Activated CD8-positive, alpha-beta memory T cell treated with anti-CD3 and anti-CD28 coated beads, Interleukin-2, amount 50 U/mL, for 24 hours (primary cell): ENCODE measurements around the gene MTHFS.

Experiments used
- DNase-seq: peaks from one replicate; pipeline ENCODE4 v3.0.0-alpha.2; 2020; ENCODE audit errors: extremely low read depth

MTHFS gene

DNA sequence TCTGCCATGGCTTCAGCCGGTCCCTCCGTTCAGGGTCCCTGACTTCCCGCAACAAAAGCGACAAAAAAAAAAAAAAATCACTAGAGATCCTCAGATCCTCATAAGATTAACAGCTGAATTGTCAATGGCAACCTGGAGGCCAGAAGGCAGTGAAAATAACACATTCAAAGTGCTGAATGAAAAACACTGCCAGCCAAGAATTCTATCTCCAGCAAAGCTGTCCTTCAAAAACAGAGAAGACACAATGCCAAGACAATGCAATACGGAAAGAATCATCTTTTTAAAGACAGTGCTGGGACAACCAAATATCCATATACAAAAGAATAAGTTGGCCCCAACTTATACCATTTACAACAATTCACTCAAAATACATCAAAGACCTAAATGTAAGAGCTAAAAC, 21.6 kb downstream of the MTHFS start:
- DNase-seq: no peak

DNA sequence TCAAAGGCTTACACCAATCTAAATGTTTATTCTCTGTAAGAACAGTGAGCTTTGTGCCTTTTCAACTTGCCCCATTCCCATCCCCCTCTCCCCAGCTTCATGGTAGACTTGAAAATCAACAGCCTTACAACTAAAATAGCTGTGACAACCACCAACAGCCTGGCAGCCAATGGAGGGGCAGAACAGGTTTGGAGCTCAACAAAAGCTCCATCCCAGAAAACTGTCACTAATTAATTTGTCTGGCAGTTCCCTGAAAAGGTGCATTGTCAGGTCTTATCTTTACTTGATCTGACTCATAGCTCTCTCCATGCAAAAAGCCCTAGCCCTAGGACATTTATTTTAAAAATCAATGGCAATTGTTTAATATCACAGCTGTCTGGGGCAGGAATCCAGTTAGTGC, 22.6 kb downstream of the MTHFS start:
- DNase-seq: no peak

DNA sequence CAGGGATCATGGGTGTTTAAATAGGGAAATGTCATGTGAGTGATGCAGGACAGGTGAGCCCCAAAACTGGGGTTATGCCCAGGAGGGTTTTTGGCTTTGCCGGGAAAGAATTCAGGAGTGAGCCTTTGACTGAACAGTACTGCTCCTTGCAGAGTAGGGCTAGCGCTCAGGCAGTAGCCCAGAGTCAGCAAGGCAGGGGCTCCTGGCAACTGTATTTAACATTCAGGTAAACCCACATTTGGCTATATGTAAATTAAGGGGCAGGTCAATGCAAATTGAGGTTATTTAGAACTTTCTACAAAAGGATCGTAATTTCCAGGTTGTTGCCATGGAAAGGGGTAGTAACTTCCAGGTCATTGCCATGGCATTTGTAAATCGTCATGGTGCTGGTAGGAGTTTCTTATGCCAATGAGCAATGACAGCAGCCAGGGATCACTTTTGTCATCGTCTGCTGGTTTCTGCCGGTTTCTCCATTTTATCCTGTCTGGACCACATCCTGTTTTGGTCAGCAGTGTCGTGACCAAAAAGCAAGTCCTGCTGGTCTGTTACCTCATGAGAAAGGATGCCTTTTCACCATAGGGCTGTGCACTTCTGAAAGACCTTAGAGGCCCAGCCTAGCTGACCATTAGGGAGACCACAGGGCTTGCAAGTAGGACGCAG, 24.3 kb downstream of the MTHFS start:
- no peak for DNase-seq

DNA sequence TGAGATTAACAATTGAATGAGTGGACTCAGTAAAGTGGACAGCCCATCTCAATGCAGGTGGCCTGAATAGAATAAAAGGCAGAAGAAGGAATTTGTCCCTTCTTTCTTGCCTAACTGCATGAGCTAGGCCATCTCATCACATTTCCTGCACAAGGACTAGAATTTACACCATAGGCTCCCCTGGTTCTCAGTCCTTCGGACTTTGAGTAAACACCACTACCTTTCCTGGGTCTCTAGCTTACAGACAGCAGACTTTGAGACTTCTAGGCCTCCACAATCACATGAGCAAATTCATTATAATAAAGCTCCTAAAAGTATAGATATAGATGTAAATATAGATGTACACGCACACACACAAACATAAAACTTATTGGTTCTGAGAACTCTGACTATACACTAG, 28.3 kb downstream of the MTHFS start:
- no peak for DNase-seq

DNA sequence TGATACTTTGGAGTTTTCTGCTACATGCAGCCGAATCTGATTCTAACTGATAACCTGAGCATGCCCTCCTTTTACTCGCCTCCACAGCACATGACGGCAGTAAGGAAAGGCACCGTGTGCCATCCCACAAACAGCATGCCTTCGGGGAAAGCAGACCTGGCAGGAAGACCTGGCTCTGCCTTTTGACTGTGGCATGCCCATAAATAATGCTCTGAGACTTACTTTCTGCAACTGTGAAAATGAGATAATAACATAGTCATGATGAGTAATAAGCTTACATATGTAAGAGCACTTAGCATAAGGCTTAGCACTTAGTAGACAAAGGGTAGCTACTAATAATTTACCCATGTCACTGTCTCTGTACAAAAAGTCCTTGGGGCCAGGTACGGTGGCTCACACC, 32.9 kb downstream of the MTHFS start:
- DNase-seq: no peak

DNA sequence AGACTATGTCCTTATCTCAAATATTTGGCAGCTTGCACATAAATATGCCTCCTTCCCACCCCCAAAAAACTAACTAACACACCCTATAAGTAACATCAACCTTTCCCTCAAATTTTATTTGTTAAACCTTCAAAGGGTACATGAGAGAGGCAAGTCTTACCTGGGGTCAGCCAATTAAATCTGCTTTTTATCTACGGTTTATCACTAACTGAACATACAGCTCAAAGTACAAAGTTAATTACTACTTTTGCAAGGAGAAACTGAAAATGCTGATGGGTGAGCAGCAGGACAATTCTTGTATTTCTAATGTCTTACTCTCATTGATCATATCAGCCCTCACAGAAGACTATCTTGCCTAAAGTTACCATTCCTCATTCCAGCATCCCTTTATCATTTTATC, 34.6 kb downstream of the MTHFS start:
- DNase-seq: no peak

DNA sequence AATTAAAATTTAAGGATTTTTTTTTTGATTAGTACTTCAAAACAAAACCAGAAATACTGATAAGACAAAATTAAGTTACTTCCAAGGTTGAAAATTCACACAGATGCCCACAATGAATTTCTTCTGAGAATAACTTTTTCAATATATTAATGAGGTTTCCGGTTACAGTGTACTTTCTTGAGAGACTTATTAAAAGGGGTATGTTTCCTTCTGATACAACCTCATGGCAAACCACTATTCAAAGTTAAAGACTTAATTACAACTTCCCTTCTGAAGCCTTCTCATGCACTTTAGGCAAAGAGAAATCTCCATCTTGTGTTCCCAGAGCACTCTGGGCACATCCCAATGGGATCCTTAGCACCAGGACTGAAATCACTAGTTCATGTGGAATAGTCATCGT, 36.2 kb downstream of the MTHFS start:
- DNase-seq: no peak

DNA sequence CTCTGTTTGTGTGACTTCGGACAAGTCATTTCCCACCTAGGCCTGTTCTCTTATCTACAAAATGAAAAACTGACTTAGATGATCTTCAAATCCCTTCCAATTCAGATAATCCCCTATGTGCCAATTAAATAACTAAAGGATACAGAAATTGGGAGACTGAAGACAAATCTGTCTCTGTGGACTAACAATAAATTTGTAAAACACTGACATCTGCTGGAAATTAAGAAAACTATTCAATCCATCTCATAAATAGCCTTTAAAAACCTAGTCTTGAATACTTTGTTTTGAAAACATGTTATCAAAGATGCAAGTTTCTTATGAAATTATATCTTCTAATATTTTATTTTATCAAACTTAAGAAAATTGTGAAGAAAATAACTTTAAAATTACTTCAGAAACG, 38.3 kb downstream of the MTHFS start:
- DNase-seq: no peak

DNA sequence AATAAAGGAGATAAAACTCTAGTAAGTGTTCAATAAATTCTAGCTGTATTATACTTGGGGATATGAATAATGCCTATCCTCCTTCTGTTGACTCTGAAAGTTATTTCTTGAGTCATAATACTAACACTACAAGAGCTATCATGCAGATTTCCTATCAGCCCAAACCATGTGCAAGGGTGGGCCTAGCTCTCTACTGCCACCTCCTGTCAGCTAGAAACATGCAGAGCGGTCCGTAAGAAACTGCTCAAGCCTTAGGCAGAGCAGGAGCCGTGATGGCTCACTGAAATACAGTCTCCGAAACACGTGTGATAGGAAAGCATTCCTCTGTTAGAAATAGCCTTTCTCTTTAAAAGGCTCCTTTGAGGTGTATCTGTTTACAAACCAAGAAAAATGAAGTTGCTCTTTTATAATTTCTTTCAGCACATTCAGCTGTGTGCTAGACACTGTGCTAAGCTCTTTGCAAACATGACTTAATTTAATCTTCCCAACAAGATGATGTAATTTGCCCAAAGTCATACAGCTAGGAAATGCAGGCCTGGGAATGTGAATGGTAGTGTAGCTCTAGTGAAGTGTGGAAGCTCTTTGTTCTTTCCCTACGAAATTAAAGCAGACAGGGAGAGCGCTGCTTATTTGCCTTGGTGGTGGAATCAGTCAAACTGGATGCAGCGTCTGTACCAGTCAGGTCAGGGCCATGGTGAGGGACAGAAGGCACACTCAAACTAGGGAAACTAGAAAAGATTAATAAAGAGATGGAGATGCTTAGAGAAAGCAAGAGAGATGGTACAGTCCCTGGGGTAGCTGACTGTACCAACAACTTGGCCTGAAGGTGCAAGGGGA, 43.1 kb downstream of the MTHFS start:
- DNase-seq: peak; percentile 29

DNA sequence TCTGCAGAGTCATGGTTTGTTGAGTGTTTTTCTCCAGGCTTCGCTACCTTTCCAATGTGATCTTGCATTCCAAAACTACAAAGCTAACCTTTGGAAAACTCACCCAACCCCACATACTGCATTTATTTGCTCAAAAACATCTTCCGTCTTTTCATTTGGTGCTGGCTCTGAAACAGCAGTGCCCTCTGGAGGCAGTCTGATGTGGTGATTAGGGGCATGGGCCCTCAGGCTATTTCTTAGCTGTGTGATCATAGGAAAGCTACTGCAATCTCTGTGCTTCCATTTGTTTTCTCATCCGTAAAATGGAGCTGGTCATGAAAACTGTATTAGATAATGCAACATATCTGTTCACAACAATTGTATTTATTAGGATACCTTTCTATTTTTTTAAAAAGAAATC, 47.0 kb downstream of the MTHFS start:
- DNase-seq: no peak

- no peak for DNase-seq
These were observed 50.3 kb downstream of the MTHFS start for GRCh38 chr15:79846539-79846938.

DNA sequence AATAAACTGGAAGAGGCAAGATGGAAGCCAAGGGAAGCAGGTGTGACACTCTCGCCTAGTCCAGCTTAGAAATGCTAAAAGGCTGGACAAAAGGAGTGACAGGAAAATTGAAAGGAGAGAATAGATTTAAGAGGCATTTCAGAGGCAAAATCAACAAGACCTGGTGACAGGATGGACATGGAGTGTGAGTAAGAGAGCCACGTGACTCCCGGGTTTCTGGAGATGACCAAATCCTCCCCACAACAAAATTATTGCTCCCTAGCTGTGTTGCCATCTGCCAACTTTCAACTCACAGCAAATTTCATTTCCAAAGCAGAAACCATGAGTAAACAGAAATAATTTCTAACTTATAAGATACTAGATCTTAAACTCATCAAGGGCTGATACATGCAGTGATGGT, 52.6 kb downstream of the MTHFS start:
- no peak for DNase-seq

DNA sequence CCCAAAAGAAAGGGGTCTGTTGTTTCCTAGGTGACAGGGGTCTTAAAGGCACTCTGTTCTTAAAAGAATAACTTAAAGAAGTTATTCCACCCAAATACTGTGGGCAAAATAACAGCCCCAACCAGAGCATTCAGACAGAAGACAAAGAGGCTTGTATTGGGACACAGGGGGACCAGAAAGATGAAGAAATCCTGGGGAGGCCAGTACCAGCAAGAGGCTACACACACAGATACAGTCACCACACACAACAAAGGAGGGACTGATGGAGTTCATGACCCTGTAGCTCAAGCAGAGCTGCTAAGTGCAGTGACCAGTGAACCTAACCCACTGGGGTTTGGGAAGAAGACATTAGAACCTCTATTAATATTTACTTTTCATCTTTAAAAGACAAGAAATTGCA, 59.0 kb downstream of the MTHFS start:
- DNase-seq: no peak

GRCh38 chr15:79834495-79834894, 62.3 kb downstream of the MTHFS start:
- DNase-seq: no peak

DNA sequence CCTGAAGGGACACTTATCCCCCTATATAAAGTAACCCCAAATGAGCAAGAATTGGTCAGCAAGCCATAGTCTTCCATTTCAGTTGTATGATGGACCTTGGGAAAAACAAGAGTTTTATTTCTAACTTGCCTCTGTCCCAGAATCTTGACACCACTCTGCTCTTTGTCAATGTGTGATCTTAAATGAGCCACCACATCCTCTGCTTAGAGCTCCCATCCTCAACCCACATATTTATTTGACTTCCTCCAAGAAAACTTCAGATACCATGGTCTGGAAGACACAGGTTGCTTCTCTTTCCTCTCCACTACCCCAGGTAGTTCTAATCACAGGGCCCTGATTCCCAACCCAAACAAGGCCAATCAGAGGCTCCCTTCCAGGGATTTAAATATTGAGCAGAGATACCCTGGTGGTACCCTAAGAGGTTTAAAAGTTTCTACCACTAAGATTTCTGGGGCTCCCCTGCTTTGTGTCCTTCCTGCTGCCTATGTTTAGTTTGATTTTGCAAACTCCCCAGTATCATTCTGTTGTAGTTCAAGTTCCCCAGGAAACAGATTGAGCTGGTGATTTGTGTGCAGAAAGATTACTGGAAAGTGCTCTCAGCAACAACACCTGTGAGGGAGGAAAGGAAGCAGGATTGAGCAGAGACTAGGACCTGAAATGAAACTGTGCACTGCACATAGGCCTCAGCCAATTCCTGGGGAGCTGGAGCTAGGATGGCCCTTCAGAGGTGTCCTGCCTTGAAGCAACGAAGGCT, 64.3 kb downstream of the MTHFS start:
- no peak for DNase-seq

- DNase-seq: no peak
These were observed 65.2 kb downstream of the MTHFS start for GRCh38 chr15:79831604-79832003.

GRCh38 chr15:79829950-79830349, 66.9 kb downstream of the MTHFS start:
- DNase-seq: no peak

DNA sequence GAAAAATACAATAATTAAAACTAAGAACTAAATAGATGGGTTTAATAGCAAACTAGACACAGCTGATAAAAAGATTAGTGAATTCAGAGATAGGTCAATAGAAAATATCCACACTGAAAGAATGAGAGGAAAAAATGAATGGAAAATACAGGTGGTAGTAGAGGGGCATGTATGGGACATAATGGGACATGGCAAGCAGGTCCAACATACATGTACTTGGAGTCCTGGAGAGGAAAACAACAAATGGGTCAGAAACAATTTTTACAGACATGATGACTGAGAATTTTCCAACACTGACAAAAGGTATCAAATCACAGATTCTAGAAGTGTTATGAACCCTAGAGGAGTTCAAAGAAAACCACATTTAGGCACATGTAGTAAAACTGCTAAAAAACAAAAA, 68.4 kb downstream of the MTHFS start:
- DNase-seq: no peak

DNA sequence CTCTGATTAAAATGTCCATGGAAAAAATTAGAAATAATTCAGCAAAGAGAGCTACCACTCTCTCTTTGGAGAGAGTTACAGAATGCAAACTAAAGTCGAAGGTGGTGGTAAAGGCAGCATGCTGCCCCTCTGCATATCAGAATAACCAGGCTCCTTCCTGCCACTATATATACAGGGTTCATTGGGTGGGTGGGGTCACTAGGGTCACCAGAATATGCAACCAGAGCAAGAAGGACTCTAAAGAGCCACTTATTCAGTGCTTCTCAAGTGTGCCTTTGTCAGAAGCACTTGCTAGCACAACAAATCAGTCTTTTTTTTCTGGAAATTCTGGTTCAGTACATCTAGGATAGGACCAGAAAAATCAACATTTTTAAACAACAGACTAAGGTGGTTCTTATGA, 70.0 kb downstream of the MTHFS start:
- no peak for DNase-seq

DNA sequence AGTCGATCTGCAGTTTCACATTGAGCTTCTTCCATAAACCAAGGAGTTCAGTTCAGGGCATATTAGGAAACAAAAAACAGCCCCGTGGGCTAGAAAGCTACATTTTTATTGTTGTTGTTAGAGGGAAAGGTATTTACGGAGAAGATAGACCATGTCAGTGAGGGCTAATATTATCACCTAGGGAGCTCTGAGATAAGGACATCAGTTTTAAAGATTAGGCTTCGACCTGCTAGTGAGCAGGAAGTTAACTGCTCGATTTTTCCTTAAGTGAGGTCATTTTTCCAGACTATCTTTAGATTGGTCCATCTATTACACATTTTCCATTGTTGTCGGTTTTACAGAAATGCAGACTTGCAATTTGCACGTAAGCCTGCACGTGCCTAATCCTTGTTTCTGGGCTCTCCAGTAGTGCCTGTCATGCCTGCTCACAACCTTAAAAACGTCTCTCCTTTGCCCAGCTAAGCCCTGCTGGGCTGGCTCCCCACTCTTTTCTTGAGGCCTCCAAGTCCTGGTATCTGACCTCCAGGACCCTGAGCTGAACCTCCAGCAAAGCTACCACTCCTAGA, 72.6 kb downstream of the MTHFS start:
- DNase-seq: no peak

DNA sequence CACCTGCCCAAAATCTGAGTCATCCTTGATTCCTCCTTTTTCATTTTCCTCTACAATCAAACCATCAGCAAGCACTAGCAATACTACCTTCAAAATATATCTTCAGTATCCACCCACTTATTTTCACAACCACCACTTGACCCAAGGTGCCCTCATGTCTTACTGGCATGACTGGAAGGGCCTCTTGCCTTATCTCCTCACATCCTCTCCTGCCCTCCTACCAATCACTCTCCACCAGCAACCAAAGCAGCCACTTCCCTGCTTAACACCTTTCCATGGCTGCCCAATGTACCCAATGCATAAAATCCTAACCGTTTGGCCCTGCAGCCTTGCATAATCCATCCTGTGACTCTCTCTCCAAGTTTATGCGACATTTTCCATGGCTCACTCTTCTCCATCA, 76.0 kb downstream of the MTHFS start:
- no peak for DNase-seq

DNA sequence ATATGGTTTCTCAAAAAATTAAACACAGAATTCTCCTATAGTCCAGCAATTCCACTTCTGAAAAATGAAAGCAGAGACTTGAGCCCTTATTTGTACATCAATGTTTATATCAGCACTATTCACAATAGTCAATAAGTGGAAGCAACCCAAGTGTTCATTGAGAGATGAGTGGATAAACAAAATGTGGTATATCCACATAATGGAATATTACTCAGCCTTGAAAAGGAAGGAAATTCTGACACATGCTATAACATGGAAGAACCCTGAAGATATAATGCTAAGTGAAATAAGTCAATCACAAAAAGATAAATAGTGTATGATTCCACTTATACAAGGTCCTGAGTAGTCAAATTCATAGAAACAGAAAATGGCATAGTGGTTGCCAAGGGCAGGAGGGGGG, 76.6 kb downstream of the MTHFS start:
- no peak for DNase-seq

DNA sequence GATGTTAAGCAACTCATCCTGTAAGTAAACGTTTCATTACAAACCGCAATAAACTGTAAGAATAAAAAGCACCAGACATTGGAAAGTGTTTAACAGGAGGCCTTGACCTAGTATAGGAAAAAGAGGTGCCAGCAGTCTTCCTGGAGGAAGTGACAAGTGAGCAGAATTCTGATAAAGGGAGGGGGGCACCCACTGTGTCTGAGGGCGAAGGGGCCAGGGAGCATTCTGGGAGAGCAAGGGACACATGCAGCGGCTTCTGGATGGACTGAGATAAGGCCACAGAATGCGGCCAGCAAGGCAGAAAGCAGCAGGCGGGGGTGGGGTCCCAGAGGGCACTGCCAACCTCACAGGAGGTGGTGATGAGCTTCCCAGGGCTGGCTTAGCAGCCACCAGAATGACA, 80.2 kb downstream of the MTHFS start:
- no peak for DNase-seq
